HEK293 (cell line): ENCODE results near the gene CYB561A3.

Experiments
- CTCF ChIA-PET: fragments of 350-600 bp; formaldehyde crosslinking; extraction: SDS; loops from one replicate; lab custom pipeline; 2021; ENCODE audit warnings: antibody characterized with exemption; lab: Yijun Ruan, JAX
- POLR2A ChIA-PET: fragments of 300-600 bp; formaldehyde crosslinking; extraction: SDS; loops from one replicate; lab custom pipeline; 2020; ENCODE audit warnings: antibody characterized with exemption, inconsistent platforms; lab: Yijun Ruan, JAX
- H3K27ac ChIP-seq: fragments of 200-500 bp; sonication (Bioruptor generic); 2 replicates; pipeline ENCODE4 v1.5.1; 2014; ENCODE audit warnings: low read depth, low read length, control low read depth, inconsistent platforms; ENCODE audit errors: extremely low read depth
- H3K36me3 ChIP-seq, 2 experiments: fragments of 200-500 bp in 1 of 2; sonication (Bioruptor generic) in 1 of 2; 1 replicate in 1 of 2; 2 replicates in 1 of 2; pipeline ENCODE4 v1.5.1; 2014 to 2017; ENCODE audit warnings: inconsistent platforms in 2 of 2, low read length in 2 of 2; ENCODE audit not compliant: control insufficient read depth in 2 of 2, insufficient read depth in 1 of 2
- H3K4me1 ChIP-seq: fragments of 200-500 bp; sonication (Bioruptor generic); 2 replicates; pipeline ENCODE4 v1.5.1; 2014; ENCODE audit warnings: mild to moderate bottlenecking, low read length, inconsistent platforms; ENCODE audit not compliant: control insufficient read depth, insufficient read depth
- H3K4me3 ChIP-seq: 2 replicates; pipeline ENCODE4 v1.5.1; 2011; ENCODE audit warnings: low read depth, mild to moderate bottlenecking, control low read depth, low read length, moderate library complexity
- H3K9me3 ChIP-seq: fragments of 200-500 bp; sonication (Bioruptor generic); 2 replicates; pipeline ENCODE4 v1.5.1; 2014; ENCODE audit warnings: low read depth, low read length, inconsistent platforms; ENCODE audit not compliant: control insufficient read depth, insufficient read depth
- ELK4 ChIP-seq: IDR thresholded peaks from 2 replicates; pipeline ENCODE4 v1.6.1; 2011; ENCODE audit warnings: mild to moderate bottlenecking, low read depth, low read length, borderline replicate concordance
- GLI4 ChIP-seq: fragments of 450-650 bp; formaldehyde crosslinking; IDR thresholded peaks from 2 replicates; pipeline ENCODE4 v1.5.1; 2016; ENCODE audit warnings: missing biosample characterization, missing genetic modification characterization
- PBX3 ChIP-seq: sonication (generic); formaldehyde crosslinking; IDR thresholded peaks from 2 replicates; pipeline ENCODE4 v1.8.1; 2022; ENCODE audit warnings: mild to moderate bottlenecking, moderate library complexity, missing genetic modification reagents
- ZBTB11 ChIP-seq: fragments of 450-650 bp; formaldehyde crosslinking; conservative IDR thresholded peaks from 2 replicates; pipeline ENCODE4 v1.5.1; 2016; ENCODE audit warnings: low read depth, missing biosample characterization, missing genetic modification characterization
- ZBTB7A ChIP-seq: fragments of 450-650 bp; formaldehyde crosslinking; IDR thresholded peaks from 2 replicates; pipeline ENCODE4 v1.5.1; 2016; ENCODE audit warnings: low read depth, missing biosample characterization, missing genetic modification characterization
- ZFHX2 ChIP-seq: fragments of 450-650 bp; formaldehyde crosslinking; conservative IDR thresholded peaks from 2 replicates; pipeline ENCODE4 v1.5.1; 2016; ENCODE audit warnings: missing biosample characterization, missing genetic modification characterization
- ZNF112 ChIP-seq: fragments of 450-650 bp; formaldehyde crosslinking; IDR thresholded peaks from 2 replicates; pipeline ENCODE4 v1.5.0; 2017; ENCODE audit warnings: missing biosample characterization, missing genetic modification characterization
- ZNF121 ChIP-seq: fragments of 450-650 bp; formaldehyde crosslinking; IDR thresholded peaks from 2 replicates; pipeline ENCODE4 v1.5.1; 2016; ENCODE audit warnings: missing biosample characterization, missing genetic modification characterization
- ZNF138 ChIP-seq: fragments of 450-650 bp; formaldehyde crosslinking; IDR thresholded peaks from 2 replicates; pipeline ENCODE4 v1.5.1; 2016; ENCODE audit warnings: missing biosample characterization, missing genetic modification characterization, borderline replicate concordance
- ZNF157 ChIP-seq: fragments of 450-650 bp; formaldehyde crosslinking; IDR thresholded peaks from 2 replicates; pipeline ENCODE4 v1.5.1; 2016; ENCODE audit warnings: missing biosample characterization, missing genetic modification characterization
- ZNF221 ChIP-seq: fragments of 450-650 bp; formaldehyde crosslinking; IDR thresholded peaks from 2 replicates; pipeline ENCODE4 v1.5.1; 2017; ENCODE audit warnings: missing biosample characterization, missing genetic modification characterization, borderline replicate concordance
- ZNF280C ChIP-seq: fragments of 450-650 bp; formaldehyde crosslinking; IDR thresholded peaks from 2 replicates; pipeline ENCODE4 v1.5.1; 2016; ENCODE audit warnings: missing biosample characterization, missing genetic modification characterization
- ZNF292 ChIP-seq: fragments of 450-650 bp; formaldehyde crosslinking; IDR thresholded peaks from 2 replicates; pipeline ENCODE4 v1.5.1; 2016; ENCODE audit warnings: low read depth, missing biosample characterization, missing genetic modification characterization, borderline replicate concordance
- ZNF433 ChIP-seq: fragments of 450-650 bp; formaldehyde crosslinking; IDR thresholded peaks from 2 replicates; pipeline ENCODE4 v1.5.1; 2016; ENCODE audit warnings: missing biosample characterization, missing genetic modification characterization, low read depth
- ZNF501 ChIP-seq: fragments of 450-650 bp; formaldehyde crosslinking; IDR thresholded peaks from 2 replicates; pipeline ENCODE4 v1.5.1; 2016; ENCODE audit warnings: missing biosample characterization, missing genetic modification characterization
- ZNF514 ChIP-seq: fragments of 450-650 bp; formaldehyde crosslinking; IDR thresholded peaks from 2 replicates; pipeline ENCODE4 v1.5.1; 2016; ENCODE audit warnings: missing biosample characterization, missing genetic modification characterization
- ZNF544 ChIP-seq: fragments of 450-650 bp; formaldehyde crosslinking; IDR thresholded peaks from 2 replicates; pipeline ENCODE4 v1.5.0; 2017; ENCODE audit warnings: missing biosample characterization, missing genetic modification characterization
- ZNF548 ChIP-seq: fragments of 450-650 bp; formaldehyde crosslinking; IDR thresholded peaks from 2 replicates; pipeline ENCODE4 v1.5.1; 2016; ENCODE audit warnings: missing biosample characterization, missing genetic modification characterization
- ZNF555 ChIP-seq: fragments of 450-650 bp; formaldehyde crosslinking; conservative IDR thresholded peaks from 2 replicates; pipeline ENCODE4 v1.5.1; 2017; ENCODE audit warnings: missing biosample characterization, mild to moderate bottlenecking, missing genetic modification characterization, inconsistent platforms
- ZNF558 ChIP-seq: fragments of 450-650 bp; formaldehyde crosslinking; IDR thresholded peaks from 2 replicates; pipeline ENCODE4 v1.5.1; 2016; ENCODE audit warnings: missing biosample characterization, missing genetic modification characterization
- ZNF629 ChIP-seq: fragments of 450-650 bp; formaldehyde crosslinking; IDR thresholded peaks from 2 replicates; pipeline ENCODE4 v1.5.1; 2017; ENCODE audit warnings: missing biosample characterization, missing genetic modification characterization
- ZNF792 ChIP-seq: fragments of 450-650 bp; formaldehyde crosslinking; IDR thresholded peaks from 2 replicates; pipeline ENCODE4 v1.5.1; 2016; ENCODE audit warnings: missing biosample characterization, missing genetic modification characterization
- ZSCAN23 ChIP-seq: fragments of 450-650 bp; formaldehyde crosslinking; IDR thresholded peaks from 2 replicates; pipeline ENCODE4 v1.5.1; 2016; ENCODE audit warnings: missing biosample characterization, missing genetic modification characterization

CYB561A3 gene

GRCh38 chr11:61343792-61344745, 17.6 kb downstream of the CYB561A3 start (continued):
- TF ChIP-seq ZBTB11 (no peak), ZNF629 (tag by site-specific recombination) (no peak), ZNF138 (tag by site-specific recombination) (no peak), ELK4 (no peak)
- TF ChIP-seq, all 188 proteins: peak for 0

GRCh38 chr11:61342207-61342803, 19.4 kb downstream of the CYB561A3 start:
- Histone ChIP-seq H3K4me1 (no peaks in the 10 kb centered on the region), H3K9me3 (no peaks in the 10 kb centered on the region), H3K27ac (no peak overlapping the region), H3K36me3 (peaks cover 0 to 75% of the 10 kb centered on the region in 2 experiments; a peak in 1 of 3 replicates), H3K4me3 (no peak overlapping the region)
- TF ChIP-seq PBX3 (CRISPR knock-in tag) (no peak), ZNF514 (tag by site-specific recombination) (no peak), ZNF548 (tag by site-specific recombination) (no peak), ZNF121 (no peak), ZNF157 (tag by site-specific recombination) (no peak), ZSCAN23 (no peak), ZNF558 (tag by site-specific recombination) (no peak), ZNF792 (tag by site-specific recombination) (no peak), ZNF112 (no peak), ZNF501 (no peak), ZNF555 (tag by site-specific recombination) (no peak), ZNF221 (tag by site-specific recombination) (no peak), ZNF280C (tag by site-specific recombination) (no peak), ZBTB7A (no peak), ZFHX2 (tag by site-specific recombination) (no peak), GLI4 (tag by site-specific recombination) (no peak), ZNF544 (tag by site-specific recombination) (no peak), ZBTB11 (no peak), ZNF433 (no peak), ZNF292 (tag by site-specific recombination) (no peak)
- ChIA-PET POLR2A (interaction anchor here (1.6 kb wide), 1 partner anchor 19 kb away, joined by 5 read pairs; the partner anchor contains the start of genes CYB561A3 and TMEM138), CTCF (interaction anchor here (0.7 to 3.6 kb wide), 2 partner anchors 44 to 175 kb away, joined by 3 to 17 read pairs; no protein-coding TSS in a partner anchor)
